Neural progenitor cell (in vitro differentiated cells): ENCODE measurements around the gene SNAPC2. TPM values are rescaled to one million over a fixed set of nuclear protein-coding genes. Genes with fewer than 3 reads are reported as not detected.

Experiments used
- DNase-seq: peaks from one replicate; pipeline ENCODE4 v3.0.0-alpha.2; 2016; ENCODE audit warnings: low spot score
- H2AFZ ChIP-seq: fragments of 200-600 bp; sonication (generic); replicated peaks from 2 replicates; pipeline ENCODE4 v1.6.1; 2016; ENCODE audit warnings: antibody characterized with exemption
- H3F3A ChIP-seq: fragments of 200-600 bp; sonication (generic); 2 replicates; pipeline ENCODE4 v1.6.1; 2016; ENCODE audit warnings: antibody characterized with exemption, low read depth
- H3K27ac ChIP-seq: fragments of 200-600 bp; sonication (generic); 2 replicates; pipeline ENCODE4 v1.5.1; 2016; ENCODE audit warnings: mild to moderate bottlenecking
- H3K27me3 ChIP-seq: fragments of 200-600 bp; sonication (generic); 2 replicates; pipeline ENCODE4 v1.6.1; 2016; ENCODE audit warnings: mild to moderate bottlenecking, moderate library complexity
- H3K36me3 ChIP-seq: fragments of 200-600 bp; sonication (generic); 2 replicates; pipeline ENCODE4 v1.5.1; 2016
- H3K4me1 ChIP-seq: fragments of 200-600 bp; sonication (generic); 2 replicates; pipeline ENCODE4 v1.6.1; 2016; ENCODE audit warnings: mixed run types
- H3K4me2 ChIP-seq: fragments of 200-600 bp; sonication (generic); 2 replicates; pipeline ENCODE4 v1.6.1; 2016
- H3K4me3 ChIP-seq: fragments of 200-600 bp; sonication (generic); 2 replicates; pipeline ENCODE4 v1.5.1; 2016
- H3K79me2 ChIP-seq: fragments of 200-600 bp; sonication (generic); 2 replicates; pipeline ENCODE4 v1.6.1; 2016; ENCODE audit warnings: low read depth
- H3K9ac ChIP-seq: fragments of 200-600 bp; sonication (generic); 2 replicates; pipeline ENCODE4 v1.6.1; 2016
- H3K9me3 ChIP-seq: fragments of 200-600 bp; sonication (generic); 2 replicates; pipeline ENCODE4 v1.5.1; 2016; ENCODE audit warnings: low read depth
- H4K20me1 ChIP-seq: fragments of 200-600 bp; sonication (generic); 2 replicates; pipeline ENCODE4 v1.6.1; 2016; ENCODE audit warnings: low read depth
- H3K27ac Mint-ChIP-seq: 3 replicates; pipeline ENCODE4 v1.8.0; 2021; ENCODE audit warnings: mixed read lengths
- H3K27me3 Mint-ChIP-seq: 2 replicates; pipeline ENCODE4 v1.8.0; 2022; ENCODE audit warnings: low read depth, mild to moderate bottlenecking, inconsistent platforms, moderate library complexity, mixed read lengths; ENCODE audit not compliant: insufficient read depth
- H3K36me3 Mint-ChIP-seq: 3 replicates; pipeline ENCODE4 v1.8.0; 2021; ENCODE audit warnings: mixed read lengths
- H3K4me1 Mint-ChIP-seq: 3 replicates; pipeline ENCODE4 v1.8.0; 2021; ENCODE audit warnings: mixed read lengths
- H3K4me3 Mint-ChIP-seq: 3 replicates; pipeline ENCODE4 v1.8.0; 2021; ENCODE audit warnings: mild to moderate bottlenecking, moderate library complexity, mixed read lengths
- H3K9me3 Mint-ChIP-seq: 3 replicates; pipeline ENCODE4 v1.8.0; 2020; ENCODE audit warnings: mixed read lengths
- EZH2 ChIP-seq: fragments of 200-600 bp; sonication (generic); IDR thresholded peaks from 2 replicates; pipeline ENCODE4 v1.6.1; 2017; ENCODE audit warnings: antibody characterized with exemption, mild to moderate bottlenecking, moderate library complexity
- EZH2phosphoT487 ChIP-seq: fragments of 200-600 bp; sonication (generic); IDR thresholded peaks from 2 replicates; pipeline ENCODE4 v1.6.1; 2017; ENCODE audit warnings: antibody characterized with exemption
- total RNA-seq: library from RNA; depleted of rRNA; stranded (reverse); fragments of >200 nt; gene quantifications from 2 replicates; pipeline ENCODE4 v1.2.3, GENCODE V29; 2015; ENCODE audit warnings: low replicate concordance
- TF ChIP-seq, protein P1 (sequence below): fragments of 200-600 bp; sonication (generic); IDR thresholded peaks from 2 replicates; pipeline ENCODE4 v1.5.1; 2017; ENCODE audit warnings: antibody characterized with exemption, mild to moderate bottlenecking

SNAPC2 gene
- total RNA-seq, 1 donor from 2014 or later = 5.7 TPM

DNA sequence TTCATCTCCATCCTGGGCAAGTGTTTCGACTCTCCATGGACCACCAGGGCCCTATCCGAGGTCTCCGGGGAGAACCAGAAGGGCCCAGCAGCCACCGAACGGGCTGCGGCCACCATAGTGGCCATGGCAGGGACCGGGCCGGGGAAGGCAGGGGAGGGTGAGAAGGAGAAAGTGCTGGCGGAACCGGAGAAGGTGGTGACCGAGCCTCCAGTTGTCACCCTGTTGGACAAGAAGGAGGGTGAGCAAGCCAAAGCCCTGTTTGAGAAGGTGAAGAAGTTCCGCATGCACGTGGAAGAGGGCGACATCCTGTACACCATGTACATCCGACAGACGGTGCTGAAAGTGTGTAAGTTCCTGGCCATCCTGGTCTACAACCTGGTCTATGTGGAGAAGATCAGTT, 21.2 kb upstream of the SNAPC2 start:
- TF ChIP-seq, protein P1, sequence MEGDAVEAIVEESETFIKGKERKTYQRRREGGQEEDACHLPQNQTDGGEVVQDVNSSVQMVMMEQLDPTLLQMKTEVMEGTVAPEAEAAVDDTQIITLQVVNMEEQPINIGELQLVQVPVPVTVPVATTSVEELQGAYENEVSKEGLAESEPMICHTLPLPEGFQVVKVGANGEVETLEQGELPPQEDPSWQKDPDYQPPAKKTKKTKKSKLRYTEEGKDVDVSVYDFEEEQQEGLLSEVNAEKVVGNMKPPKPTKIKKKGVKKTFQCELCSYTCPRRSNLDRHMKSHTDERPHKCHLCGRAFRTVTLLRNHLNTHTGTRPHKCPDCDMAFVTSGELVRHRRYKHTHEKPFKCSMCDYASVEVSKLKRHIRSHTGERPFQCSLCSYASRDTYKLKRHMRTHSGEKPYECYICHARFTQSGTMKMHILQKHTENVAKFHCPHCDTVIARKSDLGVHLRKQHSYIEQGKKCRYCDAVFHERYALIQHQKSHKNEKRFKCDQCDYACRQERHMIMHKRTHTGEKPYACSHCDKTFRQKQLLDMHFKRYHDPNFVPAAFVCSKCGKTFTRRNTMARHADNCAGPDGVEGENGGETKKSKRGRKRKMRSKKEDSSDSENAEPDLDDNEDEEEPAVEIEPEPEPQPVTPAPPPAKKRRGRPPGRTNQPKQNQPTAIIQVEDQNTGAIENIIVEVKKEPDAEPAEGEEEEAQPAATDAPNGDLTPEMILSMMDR = no peak
- TF ChIP-seq EZH2phosphoT487 (no peak), EZH2 (no peak)
- Mint-ChIP-seq H3K27ac (no peak overlapping the region), H3K4me3 (no peak overlapping the region), H3K4me1 (peaks cover 8% of the 10 kb centered on the region), H3K36me3 (no peaks in the 10 kb centered on the region), H3K27me3 (peaks cover 7% of the 10 kb centered on the region), H3K9me3 (no peaks in the 10 kb centered on the region)
- H3K9me3 ChIP-seq = no peaks in the 10 kb centered on the region
- H4K20me1 ChIP-seq = no peaks in the 10 kb centered on the region
- H2AFZ ChIP-seq = no peak overlapping the region
- no peaks in the 10 kb centered on the region for H3K36me3 ChIP-seq
- no peak overlapping the region for H3K27ac ChIP-seq
- H3K4me1 ChIP-seq = peaks cover 4% of the 10 kb centered on the region
- no peaks in the 10 kb centered on the region for H3K79me2 ChIP-seq
- peaks cover 9% of the 10 kb centered on the region for H3F3A ChIP-seq
- H3K4me3 ChIP-seq = no peak overlapping the region
- no peak overlapping the region for H3K9ac ChIP-seq
- no peak for DNase-seq
- peaks cover 5% of the 10 kb centered on the region for H3K27me3 ChIP-seq
- no peak overlapping the region for H3K4me2 ChIP-seq

DNA sequence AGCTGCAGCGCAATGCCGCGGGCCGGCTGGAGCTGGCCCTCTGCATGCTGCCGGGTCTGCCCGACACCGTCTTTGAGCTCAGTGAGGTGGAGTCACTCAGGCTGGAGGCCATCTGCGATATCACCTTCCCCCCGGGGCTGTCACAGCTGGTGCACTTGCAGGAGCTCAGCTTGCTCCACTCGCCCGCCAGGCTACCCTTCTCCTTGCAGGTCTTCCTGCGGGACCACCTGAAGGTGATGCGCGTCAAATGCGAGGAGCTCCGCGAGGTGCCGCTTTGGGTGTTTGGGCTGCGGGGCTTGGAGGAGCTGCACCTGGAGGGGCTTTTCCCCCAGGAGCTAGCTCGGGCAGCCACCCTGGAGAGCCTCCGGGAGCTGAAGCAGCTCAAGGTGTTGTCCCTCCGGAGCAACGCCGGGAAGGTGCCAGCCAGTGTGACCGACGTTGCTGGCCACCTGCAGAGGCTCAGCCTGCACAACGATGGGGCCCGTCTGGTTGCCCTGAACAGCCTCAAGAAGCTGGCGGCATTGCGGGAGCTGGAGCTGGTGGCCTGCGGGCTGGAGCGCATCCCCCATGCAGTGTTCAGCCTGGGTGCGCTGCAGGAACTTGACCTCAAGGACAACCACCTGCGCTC, 20.3 kb upstream of the SNAPC2 start:
- no peak for DNase-seq

DNA sequence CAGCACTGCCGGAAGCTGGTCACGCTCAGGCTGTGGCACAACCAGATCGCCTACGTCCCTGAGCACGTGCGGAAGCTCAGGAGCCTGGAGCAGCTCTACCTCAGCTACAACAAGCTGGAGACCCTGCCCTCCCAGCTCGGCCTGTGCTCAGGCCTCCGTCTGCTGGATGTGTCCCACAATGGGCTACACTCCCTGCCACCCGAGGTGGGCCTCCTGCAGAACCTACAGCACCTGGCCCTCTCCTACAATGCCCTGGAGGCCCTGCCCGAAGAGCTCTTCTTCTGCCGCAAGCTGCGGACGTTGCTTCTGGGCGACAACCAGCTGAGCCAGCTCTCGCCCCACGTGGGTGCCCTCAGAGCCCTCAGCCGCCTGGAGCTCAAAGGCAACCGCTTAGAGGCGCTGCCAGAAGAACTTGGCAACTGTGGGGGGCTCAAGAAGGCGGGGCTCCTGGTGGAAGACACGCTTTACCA, 19.7 kb upstream of the SNAPC2 start:
- Histone ChIP-seq H3K9ac (no peak overlapping the region), H3K27me3 (peaks cover 5% of the 10 kb centered on the region), H3K9me3 (no peaks in the 10 kb centered on the region), H2AFZ (no peak overlapping the region), H3K79me2 (peaks cover 14% of the 10 kb centered on the region), H4K20me1 (peaks cover 14% of the 10 kb centered on the region), H3K4me2 (no peak overlapping the region), H3K4me3 (no peak overlapping the region), H3F3A (peaks cover 9% of the 10 kb centered on the region), H3K4me1 (peaks cover 11% of the 10 kb centered on the region), H3K27ac (no peak overlapping the region), H3K36me3 (no peaks in the 10 kb centered on the region)
- Mint-ChIP-seq H3K27ac (no peak overlapping the region), H3K4me1 (peaks cover 16% of the 10 kb centered on the region), H3K27me3 (peaks cover 7% of the 10 kb centered on the region), H3K4me3 (no peak overlapping the region), H3K9me3 (no peaks in the 10 kb centered on the region), H3K36me3 (no peaks in the 10 kb centered on the region)
- TF ChIP-seq EZH2 = no peak
- no peak for TF ChIP-seq EZH2phosphoT487
- TF ChIP-seq, protein P1 = no peak
- no peak for DNase-seq

More for the DNA sequence above, 20.3 kb upstream of the SNAPC2 start:
- H3K9me3 Mint-ChIP-seq = no peaks in the 10 kb centered on the region
- H3K27me3 Mint-ChIP-seq = peaks cover 7% of the 10 kb centered on the region
- Histone ChIP-seq H2AFZ (no peak overlapping the region), H3K36me3 (no peaks in the 10 kb centered on the region), H3K79me2 (peaks cover 8% of the 10 kb centered on the region), H4K20me1 (peaks cover 8% of the 10 kb centered on the region), H3K9ac (no peak overlapping the region), H3K9me3 (no peaks in the 10 kb centered on the region), H3K4me1 (peaks cover 9% of the 10 kb centered on the region), H3K27ac (no peak overlapping the region), H3F3A (peaks cover 9% of the 10 kb centered on the region), H3K4me3 (no peak overlapping the region), H3K4me2 (no peak overlapping the region), H3K27me3 (peaks cover 5% of the 10 kb centered on the region)
- H3K27ac Mint-ChIP-seq = no peak overlapping the region
- no peak overlapping the region for H3K4me3 Mint-ChIP-seq
- no peak for TF ChIP-seq EZH2phosphoT487
- TF ChIP-seq, protein P1 = no peak
- no peak for TF ChIP-seq EZH2
- no peaks in the 10 kb centered on the region for H3K36me3 Mint-ChIP-seq
- peaks cover 13% of the 10 kb centered on the region for H3K4me1 Mint-ChIP-seq
